Measurements from ENCODE around the gene ACVR2B.

The ACVR2B gene

DNA sequence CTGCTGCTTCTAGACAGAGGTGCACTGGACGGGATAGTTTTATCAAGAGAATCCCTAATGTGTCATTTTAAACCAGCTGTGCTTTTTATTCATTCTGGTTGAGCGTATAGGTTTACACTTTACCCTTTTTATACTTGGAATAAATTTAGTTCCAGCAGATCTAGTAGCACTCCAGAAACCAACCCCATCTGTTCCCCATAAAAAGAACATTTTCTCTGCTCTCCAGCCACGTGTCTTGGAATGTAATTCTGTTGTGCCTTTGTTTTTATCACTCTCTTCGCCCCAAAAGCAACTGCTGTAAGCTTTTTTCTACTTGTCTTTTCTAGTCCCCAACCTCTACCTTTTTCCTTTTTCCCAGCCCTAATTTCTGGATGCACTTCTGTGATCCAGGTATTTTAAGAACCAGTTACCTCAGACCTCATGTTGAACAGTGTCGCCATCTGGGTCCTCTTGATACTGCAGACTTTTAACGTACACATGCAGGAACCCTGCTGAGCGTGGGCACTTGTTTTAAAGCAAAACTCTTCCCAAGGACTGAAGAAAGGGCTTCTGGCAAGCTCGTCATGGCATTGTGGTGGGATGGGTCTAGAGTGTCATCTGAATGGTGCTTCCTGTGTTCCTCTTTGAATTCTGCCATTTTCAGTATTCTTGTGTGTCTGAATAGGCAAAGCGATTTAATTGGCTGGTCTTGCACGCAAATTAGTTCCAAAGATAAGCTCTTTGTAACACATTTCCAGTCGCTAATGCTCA, 36.8 kb downstream of the ACVR2B start:
- Mint-ChIP-seq H3K4me3 (no peak overlapping the region), H3K36me3 (ENCODE audit: low read depth) (no peaks in the 10 kb centered on the region), H3K9me3 (no peaks in the 10 kb centered on the region), H3K27me3 (no peaks in the 10 kb centered on the region), H3K4me1 (ENCODE audit: low read depth) (peaks cover 2% of the 10 kb centered on the region), H3K27ac (no peak overlapping the region)
- DNase-seq: no peak

DNA sequence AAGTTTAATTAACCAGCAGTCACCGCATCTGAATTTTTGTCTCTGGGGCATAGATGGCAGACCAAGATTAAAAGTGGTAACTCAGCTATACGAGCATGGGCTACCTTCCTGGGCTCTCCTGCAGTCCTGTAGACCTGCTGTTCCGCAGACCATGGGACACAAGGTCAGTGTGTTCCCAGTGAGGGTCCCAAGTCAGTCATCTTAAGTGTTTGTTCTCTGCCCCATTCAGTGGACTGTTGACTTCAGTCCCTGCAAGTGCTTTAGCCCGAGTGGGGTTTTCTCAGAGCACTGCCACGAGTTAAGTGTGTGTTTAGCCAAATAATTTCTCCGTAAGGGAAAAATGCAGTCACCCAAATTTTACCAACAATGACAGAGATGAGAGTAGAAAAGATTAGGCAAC, 37.5 kb downstream of the ACVR2B start:
- peaks cover under 1% of the 10 kb centered on the region for H3K36me3 Mint-ChIP-seq (ENCODE audit: low read depth)

DNA sequence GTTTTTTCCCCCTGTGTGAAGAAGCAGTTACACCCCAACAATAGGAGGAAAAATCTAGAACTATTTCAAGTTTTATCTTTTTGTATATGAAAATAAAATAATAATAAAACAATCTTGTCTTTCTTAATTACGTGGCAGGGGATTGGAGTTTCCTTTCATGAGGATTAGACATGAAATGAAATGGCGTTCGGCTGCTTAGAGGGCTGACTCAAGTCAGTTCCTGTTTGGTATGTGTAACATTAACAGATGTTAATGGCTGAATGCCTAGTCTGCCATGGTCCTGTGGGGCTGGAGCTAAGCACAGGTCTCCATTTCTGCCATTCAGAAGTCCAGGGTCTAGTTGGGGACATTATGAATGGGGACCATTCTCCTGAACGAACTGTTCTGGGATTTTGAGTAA, 39.3 kb downstream of the ACVR2B start:
- no peak for DNase-seq

More for the DNA sequence above, 37.5 kb downstream of the ACVR2B start:
- DNase-seq: no peak
- peaks cover 5% of the 10 kb centered on the region for H3K4me1 Mint-ChIP-seq (ENCODE audit: low read depth)
- H3K27me3 Mint-ChIP-seq: no peaks in the 10 kb centered on the region
- no peak overlapping the region for H3K27ac Mint-ChIP-seq
- H3K9me3 Mint-ChIP-seq: no peaks in the 10 kb centered on the region
- H3K4me3 Mint-ChIP-seq: no peak overlapping the region

DNA sequence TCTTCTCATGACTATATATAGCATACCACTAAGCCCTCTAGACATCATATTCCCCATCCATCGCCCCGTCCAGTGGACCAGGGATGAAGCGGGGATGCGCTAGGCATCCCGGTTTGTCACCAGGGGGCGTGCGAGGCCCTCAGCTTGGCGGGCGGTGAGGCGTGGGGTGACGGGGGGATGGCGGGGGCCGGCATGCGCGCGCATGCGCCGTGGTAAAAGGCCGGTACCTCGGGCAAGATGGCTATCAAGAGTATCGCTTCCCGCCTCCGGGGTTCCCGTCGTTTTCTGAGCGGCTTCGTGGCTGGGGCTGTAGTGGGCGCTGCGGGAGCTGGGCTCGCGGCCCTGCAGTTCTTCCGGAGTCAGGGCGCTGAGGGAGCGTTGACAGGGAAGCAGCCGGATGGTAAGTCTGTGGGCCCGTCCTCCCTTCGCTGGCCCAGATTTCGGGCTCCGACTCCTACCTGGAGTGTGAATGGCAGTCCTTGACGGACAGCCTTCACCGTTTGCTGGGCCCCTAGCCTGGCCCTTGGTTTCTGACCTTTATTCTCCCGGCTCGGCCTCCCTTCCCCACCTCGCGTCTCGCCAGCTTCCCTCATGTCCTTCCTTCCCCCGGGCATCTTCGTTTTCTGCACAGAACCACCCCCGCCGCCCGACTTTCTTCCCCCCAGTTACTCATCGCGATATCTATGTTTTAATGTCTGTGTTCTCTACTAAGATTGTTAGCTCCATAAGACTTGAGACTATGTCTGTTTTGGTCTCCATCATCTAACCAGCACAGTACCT, 42.6 kb downstream of the ACVR2B start, which contains the start of gene EXOG:
EXOG (plus strand) TSS at position 210 of the 780 bp plus-strand sequence; CDS start at position 238, 28 bp downstream.
- Mint-ChIP-seq H3K4me3 (peak within 1 kb of the TSS; percentile 98), H3K27ac (peak within 1 kb of the TSS; percentile 97), H3K4me1 (ENCODE audit: low read depth) (peaks cover 22% of the 10 kb centered on the region), H3K36me3 (ENCODE audit: low read depth) (peaks cover 45% of the 10 kb centered on the region), H3K9me3 (no peaks in the 10 kb centered on the region), H3K27me3 (no peaks in the 10 kb centered on the region)
- DNase-seq: peak; percentile 96

More for the DNA sequence above, 39.3 kb downstream of the ACVR2B start:
- Mint-ChIP-seq H3K36me3 (ENCODE audit: low read depth) (peaks cover 16% of the 10 kb centered on the region), H3K27ac (no peak overlapping the region), H3K4me3 (no peak overlapping the region), H3K4me1 (ENCODE audit: low read depth) (peaks cover 14% of the 10 kb centered on the region), H3K9me3 (no peaks in the 10 kb centered on the region), H3K27me3 (no peaks in the 10 kb centered on the region)

DNA sequence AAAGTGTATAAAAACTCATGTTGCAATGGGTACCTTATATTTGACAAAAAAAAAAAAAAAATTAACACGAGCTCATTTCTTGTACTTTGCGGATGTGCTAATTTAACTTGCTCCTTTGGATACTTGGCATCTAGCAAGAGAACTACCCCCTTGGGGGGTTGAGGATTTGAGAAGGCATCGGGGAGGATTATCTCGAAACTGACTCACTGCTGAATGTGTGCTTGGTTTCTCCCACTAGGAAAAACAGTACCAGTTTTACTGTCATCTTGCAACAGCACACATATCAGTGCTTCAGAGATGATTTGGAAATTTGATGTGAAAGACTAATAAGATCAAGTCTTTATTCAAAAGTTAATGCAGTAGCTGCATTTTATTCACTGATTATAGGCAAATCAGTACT, 43.3 kb downstream of the ACVR2B start:
- H3K27me3 Mint-ChIP-seq: no peaks in the 10 kb centered on the region
- peak overlapping the region; percentile 97 for H3K27ac Mint-ChIP-seq
- H3K4me1 Mint-ChIP-seq (ENCODE audit: low read depth): peaks cover 22% of the 10 kb centered on the region
- no peak for DNase-seq
- peaks cover 51% of the 10 kb centered on the region for H3K36me3 Mint-ChIP-seq (ENCODE audit: low read depth)
- peak overlapping the region; percentile 98 for H3K4me3 Mint-ChIP-seq
- no peaks in the 10 kb centered on the region for H3K9me3 Mint-ChIP-seq

DNA sequence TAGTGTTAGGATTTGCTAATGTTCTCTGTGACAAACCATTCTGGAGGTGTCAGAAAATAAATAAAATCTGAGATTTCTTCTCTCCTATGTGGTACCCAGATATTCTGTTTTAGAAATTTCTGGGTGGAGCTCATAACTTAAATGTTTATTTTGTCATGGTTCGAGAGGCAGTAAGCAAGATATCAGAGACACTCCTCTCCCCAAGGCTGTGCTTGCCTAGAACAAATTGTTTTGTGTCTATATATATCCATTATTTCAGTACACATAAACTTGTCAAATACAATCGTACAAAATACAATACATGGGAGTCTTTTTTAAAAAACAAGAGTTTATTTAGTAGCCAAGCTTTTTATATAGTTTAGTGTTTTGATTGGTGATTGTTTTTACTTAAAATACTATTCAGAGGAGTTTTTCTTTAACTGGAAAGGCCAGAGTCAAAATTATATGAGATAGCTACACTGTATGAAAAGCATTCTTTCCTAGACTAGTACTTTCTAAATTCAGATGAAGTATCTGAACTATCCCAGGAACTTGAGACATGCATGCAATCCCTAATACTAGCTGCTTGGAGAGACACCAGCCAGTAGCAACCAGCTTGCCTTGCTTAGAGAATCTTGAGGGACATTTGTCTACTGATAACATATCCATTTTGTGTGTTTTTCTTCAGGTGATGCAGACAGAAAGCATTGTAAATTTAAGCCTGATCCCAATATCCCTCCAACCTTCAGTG, 47.2 kb downstream of the ACVR2B start:
- Mint-ChIP-seq H3K4me1 (ENCODE audit: low read depth) (peaks cover 19% of the 10 kb centered on the region), H3K27ac (no peak overlapping the region), H3K4me3 (no peak overlapping the region), H3K36me3 (ENCODE audit: low read depth) (peaks cover 78% of the 10 kb centered on the region), H3K27me3 (no peaks in the 10 kb centered on the region), H3K9me3 (no peaks in the 10 kb centered on the region)
- no peak for DNase-seq

DNA sequence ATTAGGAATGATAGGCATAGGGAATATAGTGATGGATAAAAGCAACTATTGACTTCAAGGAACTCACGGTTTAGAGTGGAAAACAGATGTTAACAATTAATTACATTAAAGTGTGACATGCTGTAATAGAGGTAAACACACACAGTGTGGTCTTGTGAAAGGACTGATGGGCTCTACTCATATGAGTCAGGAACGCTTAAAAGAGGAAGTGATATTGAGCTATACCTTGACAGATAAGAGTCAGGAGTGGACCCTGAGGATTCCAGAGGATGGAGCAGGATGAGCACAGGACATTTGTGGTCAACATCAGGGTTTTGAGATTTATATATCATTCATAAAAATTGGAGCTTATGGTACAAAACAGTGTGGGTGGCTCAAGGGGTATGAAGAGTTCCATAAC, 53.4 kb downstream of the ACVR2B start:
- Mint-ChIP-seq H3K27me3 (no peaks in the 10 kb centered on the region), H3K4me3 (no peak overlapping the region), H3K4me1 (ENCODE audit: low read depth) (no peaks in the 10 kb centered on the region), H3K36me3 (ENCODE audit: low read depth) (peaks cover 80% of the 10 kb centered on the region), H3K9me3 (no peaks in the 10 kb centered on the region), H3K27ac (no peak overlapping the region)
- DNase-seq: no peak

DNA sequence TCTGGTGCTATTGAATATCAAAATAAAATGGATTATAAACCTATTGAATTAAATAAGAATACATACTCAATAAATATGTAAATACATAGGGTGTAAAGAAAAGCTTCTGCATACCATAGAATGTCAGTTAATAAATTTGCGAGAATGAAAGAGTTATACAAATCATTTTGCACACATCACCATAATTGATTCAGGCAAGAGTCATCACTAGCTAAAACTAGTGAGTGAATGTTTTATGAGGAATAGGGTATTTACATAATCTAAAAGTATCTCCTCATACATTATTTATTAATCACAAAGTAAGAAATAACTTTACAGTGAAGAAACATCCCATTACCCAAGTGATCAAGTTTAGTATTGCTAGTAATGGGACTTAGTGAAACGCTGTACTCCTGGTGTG, 56.0 kb downstream of the ACVR2B start:
- H3K4me1 Mint-ChIP-seq (ENCODE audit: low read depth): no peaks in the 10 kb centered on the region
- peaks cover 82% of the 10 kb centered on the region for H3K36me3 Mint-ChIP-seq (ENCODE audit: low read depth)
- no peak for DNase-seq
- no peak overlapping the region for H3K4me3 Mint-ChIP-seq
- H3K9me3 Mint-ChIP-seq: no peaks in the 10 kb centered on the region
- no peaks in the 10 kb centered on the region for H3K27me3 Mint-ChIP-seq
- H3K27ac Mint-ChIP-seq: no peak overlapping the region

DNA sequence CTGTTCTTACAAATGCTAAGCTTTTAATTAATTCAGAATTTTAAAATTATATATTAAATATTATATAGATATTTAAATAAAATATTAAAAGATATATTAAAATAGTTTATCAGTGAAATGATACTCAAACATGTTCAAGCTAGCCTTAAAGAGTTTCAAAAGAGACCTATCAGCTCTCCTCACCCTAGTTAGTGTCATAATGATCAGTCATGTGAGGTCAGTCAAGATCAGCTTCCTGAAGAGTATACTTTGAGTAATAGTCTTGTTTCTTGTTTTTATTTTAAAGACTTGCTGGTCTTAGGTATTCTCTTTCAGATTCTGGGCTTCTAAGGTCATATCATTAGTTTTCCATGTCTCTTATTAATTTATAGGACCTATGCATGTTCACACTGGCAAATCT, 56.9 kb downstream of the ACVR2B start:
- H3K27ac Mint-ChIP-seq: no peak overlapping the region
- H3K27me3 Mint-ChIP-seq: no peaks in the 10 kb centered on the region
- DNase-seq: no peak
- no peak overlapping the region for H3K4me3 Mint-ChIP-seq
- no peaks in the 10 kb centered on the region for H3K9me3 Mint-ChIP-seq
- peaks cover 84% of the 10 kb centered on the region for H3K36me3 Mint-ChIP-seq (ENCODE audit: low read depth)
- H3K4me1 Mint-ChIP-seq (ENCODE audit: low read depth): no peaks in the 10 kb centered on the region

DNA sequence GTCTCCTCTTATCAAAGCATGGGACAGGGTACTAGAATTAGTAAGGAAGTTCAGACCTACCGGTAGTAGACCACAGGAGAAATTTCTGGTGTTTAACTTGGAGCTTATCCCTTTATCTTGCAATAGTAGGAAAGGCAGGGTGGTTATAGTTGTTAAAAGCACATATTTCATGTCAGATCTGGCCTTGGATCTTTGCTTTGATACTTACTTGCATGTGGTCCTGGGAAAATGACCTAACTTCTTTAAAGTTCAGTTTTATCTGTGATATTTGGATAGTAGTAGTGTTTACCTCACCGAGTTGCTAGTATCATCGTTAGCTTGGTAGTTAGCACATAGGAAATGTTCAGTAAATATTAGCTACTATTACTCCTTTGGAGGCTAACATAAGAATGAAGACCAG, 57.9 kb downstream of the ACVR2B start:
- Mint-ChIP-seq H3K4me1 (ENCODE audit: low read depth) (no peaks in the 10 kb centered on the region), H3K27me3 (no peaks in the 10 kb centered on the region), H3K9me3 (no peaks in the 10 kb centered on the region), H3K36me3 (ENCODE audit: low read depth) (peaks cover 81% of the 10 kb centered on the region), H3K4me3 (no peak overlapping the region), H3K27ac (no peak overlapping the region)
- DNase-seq: no peak

DNA sequence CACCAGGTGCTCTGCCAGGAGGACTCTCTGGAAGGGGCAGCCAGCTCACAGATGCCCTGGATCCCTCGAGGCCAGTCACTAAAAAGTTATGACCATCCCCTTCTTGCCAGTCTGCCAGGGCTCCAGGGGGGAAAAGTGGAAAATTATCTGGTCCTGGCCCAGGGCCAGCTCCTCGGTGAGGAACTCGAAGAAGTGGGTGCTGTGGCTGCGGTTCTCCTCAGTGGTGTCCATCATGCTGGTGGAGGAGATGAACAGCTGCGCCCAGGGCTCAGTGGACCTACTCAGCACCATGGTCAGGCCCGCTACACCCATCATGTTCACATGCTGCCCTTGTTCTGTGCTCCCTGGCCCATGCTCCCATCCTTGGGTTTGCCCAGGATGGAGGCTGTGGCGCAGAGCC, 61.7 kb downstream of the ACVR2B start:
- H3K4me1 Mint-ChIP-seq (ENCODE audit: low read depth): peaks cover 20% of the 10 kb centered on the region
- H3K27ac Mint-ChIP-seq: no peak overlapping the region
- no peak overlapping the region for H3K4me3 Mint-ChIP-seq
- H3K36me3 Mint-ChIP-seq (ENCODE audit: low read depth): peaks cover 75% of the 10 kb centered on the region
- no peak for DNase-seq
- H3K27me3 Mint-ChIP-seq: no peaks in the 10 kb centered on the region
- no peaks in the 10 kb centered on the region for H3K9me3 Mint-ChIP-seq

DNA sequence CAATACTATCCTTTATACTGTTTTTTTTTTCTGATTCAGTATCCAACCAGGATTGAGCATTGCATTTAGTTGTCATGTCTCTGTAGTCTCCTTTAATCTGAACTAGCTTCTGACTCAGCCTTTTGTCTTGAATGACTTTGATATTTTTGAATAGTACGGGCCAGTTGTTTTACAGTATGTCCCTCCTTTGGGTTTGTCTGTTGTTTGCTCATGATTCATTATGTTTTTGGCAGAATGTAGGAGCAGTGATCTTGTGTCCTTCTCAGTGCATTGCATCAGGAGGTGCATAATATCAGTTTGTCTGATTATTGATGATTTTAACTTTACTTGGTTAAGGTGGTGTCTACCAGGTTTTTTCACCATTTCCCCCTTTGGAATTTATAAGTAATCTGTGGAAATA, 63.0 kb downstream of the ACVR2B start:
- H3K36me3 Mint-ChIP-seq (ENCODE audit: low read depth): peaks cover 67% of the 10 kb centered on the region
- no peak overlapping the region for H3K4me3 Mint-ChIP-seq
- no peaks in the 10 kb centered on the region for H3K9me3 Mint-ChIP-seq
- DNase-seq: no peak
- H3K27me3 Mint-ChIP-seq: no peaks in the 10 kb centered on the region
- no peak overlapping the region for H3K27ac Mint-ChIP-seq
- H3K4me1 Mint-ChIP-seq (ENCODE audit: low read depth): peaks cover 30% of the 10 kb centered on the region

DNA sequence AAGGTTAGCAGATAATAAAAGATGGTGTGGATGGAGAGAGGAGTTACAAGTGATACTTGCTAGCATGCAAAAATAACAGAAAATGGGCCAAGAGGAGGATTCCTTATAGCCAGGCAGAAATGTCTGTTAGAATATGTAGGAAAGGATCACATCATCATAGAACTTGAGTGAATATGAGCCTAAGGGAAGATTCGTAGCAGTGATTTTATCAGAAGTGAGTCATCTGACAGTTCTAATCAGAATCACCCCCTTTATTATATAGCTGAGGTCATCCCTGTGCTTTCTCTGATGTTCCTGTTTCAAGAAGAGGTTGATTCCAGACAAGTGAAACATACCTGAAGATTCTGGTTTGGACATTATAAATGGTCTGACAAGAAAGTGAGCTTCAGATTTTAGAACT, 65.3 kb downstream of the ACVR2B start:
- Mint-ChIP-seq H3K27me3 (no peaks in the 10 kb centered on the region), H3K36me3 (ENCODE audit: low read depth) (peaks cover 70% of the 10 kb centered on the region), H3K9me3 (no peaks in the 10 kb centered on the region), H3K4me3 (no peak overlapping the region), H3K4me1 (ENCODE audit: low read depth) (peaks cover 30% of the 10 kb centered on the region), H3K27ac (no peak overlapping the region)
- DNase-seq: no peak

DNA sequence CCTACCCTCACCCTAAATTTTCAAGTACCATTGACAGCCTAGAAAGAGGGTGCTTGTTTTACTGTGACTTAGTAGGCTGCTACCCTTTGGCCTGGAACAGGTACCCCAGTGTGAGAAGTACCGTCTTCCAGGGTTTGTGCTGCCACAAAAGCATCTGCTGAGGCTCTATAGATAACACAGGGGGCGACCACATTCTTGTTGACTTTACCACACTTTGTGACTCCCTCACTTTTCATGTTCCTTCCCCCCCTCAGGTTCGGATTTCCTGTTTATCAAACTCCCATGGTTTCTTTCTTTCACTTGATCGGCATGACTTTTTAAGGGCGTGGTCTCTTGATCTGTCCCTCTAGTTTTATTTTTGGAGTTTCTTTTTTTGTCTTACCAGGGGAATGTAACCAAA, 66.0 kb downstream of the ACVR2B start:
- H3K9me3 Mint-ChIP-seq: no peaks in the 10 kb centered on the region
- peak overlapping the region; percentile 83 for H3K27ac Mint-ChIP-seq
- peaks cover 71% of the 10 kb centered on the region for H3K36me3 Mint-ChIP-seq (ENCODE audit: low read depth)
- DNase-seq: no peak
- H3K4me1 Mint-ChIP-seq (ENCODE audit: low read depth): peaks cover 30% of the 10 kb centered on the region
- H3K27me3 Mint-ChIP-seq: no peaks in the 10 kb centered on the region
- H3K4me3 Mint-ChIP-seq: peak overlapping the region; percentile 6
